Spleen (tissue), 11 donors: ENCODE measurements around the gene CUL9. TPM values are rescaled to one million over a fixed set of nuclear protein-coding genes. Genes with fewer than 3 reads are reported as not detected.

Experiments used
- DNase-seq: peaks from one replicate; pipeline ENCODE4 v3.0.0-alpha.2; 2020
- H3K27ac ChIP-seq, 8 donors: fragments of 200-600 bp; sonication (generic) in 7 of 8; 1 replicate in 4 of 8; 2 replicates in 4 of 8; pipeline versions ENCODE4 v1.5.0 to v1.8.0; 2016 to 2021; ENCODE audit warnings: inconsistent platforms in 4 of 8, mild to moderate bottlenecking in 4 of 8, moderate library complexity in 1 of 8
- H3K27me3 ChIP-seq, 7 donors: fragments of 200-600 bp; sonication (generic) in 6 of 7; replicated peaks in 1 of 7; 1 replicate in 4 of 7; 2 replicates in 3 of 7; pipeline versions ENCODE4 v1.5.0 to v1.8.0; 2016 to 2021; ENCODE audit warnings: inconsistent platforms in 3 of 7, mild to moderate bottlenecking in 1 of 7
- H3K36me3 ChIP-seq, 6 donors: fragments of 200-600 bp; sonication (generic) in 5 of 6; 1 replicate in 4 of 6; 2 replicates in 2 of 6; pipeline versions ENCODE4 v1.5.0 to v1.8.0; 2016 to 2021; ENCODE audit warnings: inconsistent platforms in 2 of 6
- H3K4me1 ChIP-seq, 6 donors: fragments of 200-600 bp; sonication (generic) in 5 of 6; 1 replicate in 3 of 6; 2 replicates in 3 of 6; pipeline versions ENCODE4 v1.5.0 to v1.8.0; 2016 to 2021; ENCODE audit warnings: inconsistent platforms in 3 of 6
- H3K4me3 ChIP-seq, 8 donors: fragments of 200-600 bp; sonication (generic) in 7 of 8; 1 replicate in 4 of 8; 2 replicates in 4 of 8; pipeline versions ENCODE4 v1.5.0 to v1.8.0; 2016 to 2021; ENCODE audit warnings: inconsistent platforms in 4 of 8, mild to moderate bottlenecking in 4 of 8, moderate library complexity in 2 of 8
- H3K9me3 ChIP-seq, 8 donors: fragments of 200-600 bp; sonication (generic) in 7 of 8; 1 replicate in 4 of 8; 2 replicates in 4 of 8; pipeline versions ENCODE4 v1.5.0 to v1.8.0; 2016 to 2021; ENCODE audit warnings: inconsistent platforms in 4 of 8
- POLR2A ChIP-seq, 3 donors: fragments of 450-650 bp; IDR thresholded peaks; one replicate each; pipeline ENCODE4 v1.5.1; 2017; ENCODE audit warnings: antibody characterized with exemption in 3 of 3, mild to moderate bottlenecking in 1 of 3
- POLR2AphosphoS5 ChIP-seq, 3 donors: sonication (generic); formaldehyde crosslinking; IDR thresholded peaks; one replicate each; pipeline ENCODE4 v1.5.1; 2017; ENCODE audit warnings: antibody characterized with exemption in 3 of 3
- WGBS, 5 donors: extraction: QIAGEN DNeasy Blood & Tissue Kit in 3 of 5; methylation state at CpG; one replicate each; pipeline versions ENCODE4 v1.1.5 to v1.1.7; 2013 to 2018; 5-methylcytosine and 5-hydroxymethylcytosine counted together
- intact Hi-C: fragments of 100-400 bp; cut with DNase I; formaldehyde crosslinking; loops from one replicate; pipeline ENCODE4 v1.15.0; 2023; ENCODE audit warnings: low total_unique reads
- polyA plus RNA-seq, 3 donors: library from polyadenylated mRNA; stranded (reverse); fragments of 200-250 nt; gene quantifications; one replicate each; pipeline ENCODE4 v1.2.1, GENCODE V29; 2013
- total RNA-seq, 7 donors: library from RNA; depleted of rRNA in 3 of 7; stranded (reverse); fragments of >200 nt in 3 of 7; fragmentation: NEBNext Ultra II Directional in 4 of 7; extraction: Animal tissue kit (Norgen Biotek cat#: 25700) in 4 of 7; gene quantifications; one replicate each; pipeline versions ENCODE4 v1.1.0 to v1.2.1, GENCODE V29; 2016 to 2021
- TF ChIP-seq, protein P1 (sequence below), 11 experiments: fragments of 200-600 bp in 7 of 11; fragments of 450-650 bp in 4 of 11; sonication (generic) in 4 of 11; IDR thresholded peaks in 8 of 11; conservative IDR thresholded peaks in 3 of 11; 1 replicate in 7 of 11; 2 replicates in 4 of 11; pipeline versions ENCODE4 v1.4.0 to v1.8.0; 2016 to 2021; ENCODE audit warnings: antibody characterized with exemption in 11 of 11, inconsistent platforms in 4 of 11, mild to moderate bottlenecking in 1 of 11
- donor health status: healthy with polysubstance abuse.
- donor health status: DM: no; HTN: no; CAD: no; lungs with moderate emphysema.
- donor health status: DM: no; HTN: no; CAD: no.
- donor health status: Bipolar disorder and iron deficiency.
- donor health status: healthy.
- donor health status: DM: no; HTN: no; CAD: no.
- donor health status: DM: yes; HTN: yes; CAD: no.

CUL9 gene
- total and polyA plus RNA-seq, 10 donors, result 50.4 to 145 (median 69.1) TPM

DNA sequence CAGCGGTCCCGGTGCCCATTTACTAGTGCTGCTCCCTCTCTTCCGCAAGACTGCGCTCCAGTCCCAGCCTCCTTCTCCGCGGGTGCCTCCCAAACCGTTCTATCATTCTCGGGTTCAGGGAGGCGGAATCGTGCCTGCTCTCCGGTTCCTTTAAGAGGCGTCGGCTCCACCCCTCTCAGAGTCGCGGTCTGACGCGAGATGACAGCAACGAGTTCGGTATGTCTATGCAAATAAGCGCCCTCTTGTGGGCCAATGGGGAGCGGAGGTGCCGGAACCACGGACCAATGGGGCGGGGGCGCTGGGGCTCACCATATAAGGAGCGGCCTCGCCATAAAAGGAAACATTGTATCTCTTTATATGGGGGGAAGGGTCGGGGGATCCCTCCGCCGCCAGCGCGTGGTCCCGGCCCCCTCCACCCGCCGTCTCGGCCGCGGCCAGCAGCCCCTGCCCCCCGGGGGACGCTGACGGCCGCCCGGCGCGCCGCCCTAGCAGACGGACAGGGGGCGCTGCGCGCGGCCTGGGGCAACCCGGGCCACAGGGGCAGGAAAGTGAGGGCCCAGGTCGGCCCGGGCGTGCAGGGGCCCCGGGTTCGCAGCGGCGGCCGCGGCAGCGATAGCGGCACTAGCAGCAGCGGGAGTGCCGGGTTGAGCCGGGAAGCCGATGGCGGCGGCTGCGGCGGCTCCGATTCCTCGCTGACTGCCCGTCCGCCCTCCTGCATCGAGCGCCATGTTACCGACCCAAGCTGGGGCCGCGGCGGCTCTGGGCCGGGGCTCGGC, 10.9 kb upstream of the CUL9 start, which contains the start of gene SRF:
SRF (plus strand) TSS at position 339 of the 776 bp plus-strand sequence; CDS start at position 727, 388 bp downstream.
- peak in 2 of 3 donors; percentile 49 to 55 for TF ChIP-seq POLR2A (IDR thresholded peaks at IDR 0.05)
- TF ChIP-seq, protein P1, sequence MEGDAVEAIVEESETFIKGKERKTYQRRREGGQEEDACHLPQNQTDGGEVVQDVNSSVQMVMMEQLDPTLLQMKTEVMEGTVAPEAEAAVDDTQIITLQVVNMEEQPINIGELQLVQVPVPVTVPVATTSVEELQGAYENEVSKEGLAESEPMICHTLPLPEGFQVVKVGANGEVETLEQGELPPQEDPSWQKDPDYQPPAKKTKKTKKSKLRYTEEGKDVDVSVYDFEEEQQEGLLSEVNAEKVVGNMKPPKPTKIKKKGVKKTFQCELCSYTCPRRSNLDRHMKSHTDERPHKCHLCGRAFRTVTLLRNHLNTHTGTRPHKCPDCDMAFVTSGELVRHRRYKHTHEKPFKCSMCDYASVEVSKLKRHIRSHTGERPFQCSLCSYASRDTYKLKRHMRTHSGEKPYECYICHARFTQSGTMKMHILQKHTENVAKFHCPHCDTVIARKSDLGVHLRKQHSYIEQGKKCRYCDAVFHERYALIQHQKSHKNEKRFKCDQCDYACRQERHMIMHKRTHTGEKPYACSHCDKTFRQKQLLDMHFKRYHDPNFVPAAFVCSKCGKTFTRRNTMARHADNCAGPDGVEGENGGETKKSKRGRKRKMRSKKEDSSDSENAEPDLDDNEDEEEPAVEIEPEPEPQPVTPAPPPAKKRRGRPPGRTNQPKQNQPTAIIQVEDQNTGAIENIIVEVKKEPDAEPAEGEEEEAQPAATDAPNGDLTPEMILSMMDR (IDR thresholded peaks at IDR 0.05 in 8 of 11, conservative IDR thresholded peaks at IDR 0.05 in 3 of 11), result peak in 9 of 11 experiments; percentile 9 to 87 (median 81)
- TF ChIP-seq POLR2AphosphoS5 (IDR thresholded peaks at IDR 0.05), result peak; percentile 75 to 85 (median 81)
- no peaks in the 10 kb centered on the region for H3K9me3 ChIP-seq
- peak within 1 kb of the TSS; percentile 88 to 99 (median 98) for H3K27ac ChIP-seq
- peak; percentile 99 for DNase-seq
- WGBS, 5 donors, result 0 to 1% (median 0%) methylated on average over 55 to 83 of the region's 83 CpGs
- H3K27me3 ChIP-seq, result no peaks in the 10 kb centered on the region
- intact Hi-C loops, result no loop called here
- peaks cover 32 to 54% (median 46%) of the 10 kb centered on the region in 6 donors for H3K4me1 ChIP-seq
- H3K36me3 ChIP-seq, result peaks cover 4 to 13% (median 11%) of the 10 kb centered on the region in 6 donors
- peak within 1 kb of the TSS; percentile 75 to 96 (median 83) for H3K4me3 ChIP-seq

DNA sequence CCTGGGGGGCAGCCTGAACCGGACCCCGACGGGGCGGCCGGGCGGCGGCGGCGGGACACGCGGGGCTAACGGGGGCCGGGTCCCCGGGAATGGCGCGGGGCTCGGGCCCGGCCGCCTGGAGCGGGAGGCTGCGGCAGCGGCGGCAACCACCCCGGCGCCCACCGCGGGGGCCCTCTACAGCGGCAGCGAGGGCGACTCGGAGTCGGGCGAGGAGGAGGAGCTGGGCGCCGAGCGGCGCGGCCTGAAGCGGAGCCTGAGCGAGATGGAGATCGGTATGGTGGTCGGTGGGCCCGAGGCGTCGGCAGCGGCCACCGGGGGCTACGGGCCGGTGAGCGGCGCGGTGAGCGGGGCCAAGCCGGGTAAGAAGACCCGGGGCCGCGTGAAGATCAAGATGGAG, 10.3 kb upstream of the CUL9 start:
- Histone ChIP-seq H3K27ac (peak overlapping the region; percentile 88 to 99 (median 98)), H3K36me3 (peaks cover 4 to 19% (median 17%) of the 10 kb centered on the region in 6 donors), H3K4me3 (peak overlapping the region; percentile 75 to 96 (median 83)), H3K9me3 (no peaks in the 10 kb centered on the region), H3K27me3 (no peaks in the 10 kb centered on the region), H3K4me1 (peaks cover 32 to 59% (median 50%) of the 10 kb centered on the region in 6 donors)
- DNase-seq, result no peak
- TF ChIP-seq, protein P1 (IDR thresholded peaks at IDR 0.05 in 8 of 11, conservative IDR thresholded peaks at IDR 0.05 in 3 of 11), result no peak
- TF ChIP-seq POLR2A (IDR thresholded peaks at IDR 0.05) (no peak), POLR2AphosphoS5 (IDR thresholded peaks at IDR 0.05) (no peak)
- WGBS, 5 donors, result 0 to 1% (median 0%) methylated on average over 25 to 57 of the region's 57 CpGs
- intact Hi-C loops, result no loop called here

DNA sequence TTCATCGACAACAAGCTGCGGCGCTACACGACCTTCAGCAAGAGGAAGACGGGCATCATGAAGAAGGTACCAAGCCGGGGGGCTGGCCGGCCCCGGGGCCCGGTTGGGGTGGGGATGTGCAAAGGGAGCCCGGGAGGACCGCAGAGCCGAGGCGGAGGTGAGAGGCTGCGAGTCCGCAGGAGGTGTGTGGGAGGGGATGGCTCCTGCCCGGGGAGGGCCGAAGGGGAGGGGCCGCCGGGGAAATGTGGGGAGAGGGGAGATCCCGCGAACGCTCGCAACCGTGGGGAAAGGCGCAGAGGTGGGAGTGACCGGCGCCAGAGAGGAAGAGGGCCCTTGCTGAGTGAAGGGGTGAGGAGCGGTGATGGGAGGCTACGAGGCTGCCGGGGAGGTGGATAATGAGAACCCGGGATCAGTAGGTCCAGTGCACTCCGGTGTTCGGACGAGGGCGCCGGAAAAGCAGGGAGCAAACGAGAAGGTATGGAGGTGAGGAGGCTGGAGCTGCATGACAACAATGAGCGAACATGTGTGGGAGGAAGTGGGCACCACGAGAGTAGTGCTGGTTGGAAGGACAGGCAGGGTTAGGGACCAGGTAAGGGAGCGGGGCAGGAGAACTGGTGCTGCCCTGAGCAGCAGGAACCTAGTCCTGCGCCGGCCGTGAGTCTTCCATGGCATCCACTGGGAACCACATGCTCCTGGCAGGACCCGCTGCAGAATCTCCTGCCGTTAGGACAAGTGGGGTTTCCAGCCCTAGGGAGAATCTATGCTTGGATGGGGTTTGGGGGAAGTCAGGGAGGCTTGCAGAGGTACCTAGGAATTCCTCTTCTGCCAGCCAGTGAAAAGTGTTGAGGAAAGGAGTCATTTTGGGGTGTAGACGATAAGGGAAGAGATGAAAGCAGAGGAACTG, 9.6 kb upstream of the CUL9 start:
- WGBS, 5 donors, result 3% methylated on average over 46 of the region's 46 CpGs
- Histone ChIP-seq H3K4me1 (peaks cover 32 to 61% (median 51%) of the 10 kb centered on the region in 6 donors), H3K4me3 (peak overlapping the region; percentile 75 to 96 (median 83)), H3K9me3 (no peaks in the 10 kb centered on the region), H3K36me3 (peaks cover 4 to 25% (median 22%) of the 10 kb centered on the region in 6 donors), H3K27ac (peak overlapping the region; percentile 88 to 99 (median 98)), H3K27me3 (no peaks in the 10 kb centered on the region)
- intact Hi-C loops, result no loop called here
- peak; percentile 93 for DNase-seq
- peak in 2 of 3 donors; percentile 18 to 52 for TF ChIP-seq POLR2AphosphoS5 (IDR thresholded peaks at IDR 0.05)
- TF ChIP-seq, protein P1 (IDR thresholded peaks at IDR 0.05 in 8 of 11, conservative IDR thresholded peaks at IDR 0.05 in 3 of 11), result no peak
